ENCODE data around the gene GRIA3. TPM values are rescaled to one million over a fixed set of nuclear protein-coding genes. Genes with fewer than 3 reads are reported as not detected.

GRIA3 gene
- total RNA-seq, 1 experiment from 2014 or later, result 1.4 TPM

DNA sequence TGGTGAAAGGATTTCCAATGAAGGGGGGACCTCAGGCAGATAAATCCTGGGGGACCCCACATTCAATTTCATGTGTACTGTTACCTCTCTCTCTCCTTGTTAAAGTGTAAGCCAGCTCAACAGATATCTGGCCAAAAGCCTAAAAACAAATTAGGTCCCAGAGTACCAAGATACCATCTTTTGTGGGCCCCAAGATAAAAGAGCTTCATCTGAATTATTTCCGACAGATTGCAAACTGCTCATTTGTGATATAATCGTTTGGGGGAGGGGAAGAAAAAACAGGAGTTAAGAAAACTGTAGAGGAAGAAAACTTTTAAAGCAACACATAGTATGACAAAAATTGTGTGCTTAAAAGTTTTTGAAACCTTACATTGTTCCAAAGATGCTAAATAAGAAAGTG lies 33.6 kb downstream of the GRIA3 start:
- no peaks in the 10 kb centered on the region for H3K23me2 ChIP-seq (ENCODE audit: insufficient read length, low read depth, low read length, poor library complexity, severe bottlenecking)
- H3K18ac ChIP-seq (ENCODE audit: insufficient read length, low read depth, low read length), result no peak overlapping the region
- Mint-ChIP-seq H3K4me1 (peaks cover 13 to 20% of the 10 kb centered on the region in 2 experiments), H3K4me3 (no peak overlapping the region), H3K27ac (no peak overlapping the region), H3K9me3 (peaks cover 0 to 65% of the 10 kb centered on the region in 2 experiments; a peak in 3 of 5 replicates), H3K36me3 (ENCODE audit: insufficient read depth in 1 of 3, low read depth in 3 of 3) (peaks cover 0 to 4% (median 0%) of the 10 kb centered on the region in 3 experiments; a peak in 2 of 7 replicates), H3K27me3 (ENCODE audit: low read depth) (peaks cover 30% of the 10 kb centered on the region)
- no peak overlapping the region for H2BK20ac ChIP-seq (ENCODE audit: low read depth, low read length, poor library complexity, severe bottlenecking)
- H4K91ac ChIP-seq (ENCODE audit: insufficient read length, low read depth, low read length), result no peak overlapping the region
- no peak overlapping the region for H3T11ph ChIP-seq (ENCODE audit: low read length)
- H2AK5ac ChIP-seq (ENCODE audit: insufficient read length, low read length), result no peak overlapping the region
- H3K9me3 ChIP-seq (ENCODE audit: control insufficient read depth, low read depth, low read length), result peaks cover 49% of the 10 kb centered on the region
- H3K4ac ChIP-seq (ENCODE audit: low read depth, low read length), result no peak overlapping the region
- no peaks in the 10 kb centered on the region for H3K79me2 ChIP-seq (ENCODE audit: insufficient read depth, low read length)
- H2AFZ ChIP-seq (ENCODE audit: low read length), result no peak overlapping the region
- H3K4me2 ChIP-seq (ENCODE audit: insufficient read depth, insufficient read length, low read length), result no peak overlapping the region
- no peak overlapping the region for H4K8ac ChIP-seq (replicated peaks; ENCODE audit: insufficient read length, low read depth, low read length)
- H4K5ac ChIP-seq (ENCODE audit: insufficient read length, low read depth, low read length), result no peak overlapping the region
- H3K79me1 ChIP-seq (ENCODE audit: insufficient read depth, low read depth, low read length, poor library complexity, severe bottlenecking), result no peaks in the 10 kb centered on the region
- H3K4me1 ChIP-seq (ENCODE audit: insufficient read depth, low read length), result no peaks in the 10 kb centered on the region
- no peak overlapping the region for H2BK15ac ChIP-seq (ENCODE audit: low read depth, low read length)
- H4K20me1 ChIP-seq (ENCODE audit: control insufficient read depth, insufficient read depth, insufficient read length), result no peaks in the 10 kb centered on the region
- H3K56ac ChIP-seq (ENCODE audit: insufficient read length, low read depth, low read length), result no peak overlapping the region
- no peak for DNase-seq
- WGBS (ENCODE audit: extremely low coverage, insufficient read length, low lambda C conversion rate), result no CpG with 5 or more reads among the region's 2 CpGs
- no peaks in the 10 kb centered on the region for H3K27me3 ChIP-seq (ENCODE audit: insufficient read depth, low read length)
- no peak overlapping the region for H3K14ac ChIP-seq (ENCODE audit: insufficient read depth, low read length)
- TF ChIP-seq, protein P1, sequence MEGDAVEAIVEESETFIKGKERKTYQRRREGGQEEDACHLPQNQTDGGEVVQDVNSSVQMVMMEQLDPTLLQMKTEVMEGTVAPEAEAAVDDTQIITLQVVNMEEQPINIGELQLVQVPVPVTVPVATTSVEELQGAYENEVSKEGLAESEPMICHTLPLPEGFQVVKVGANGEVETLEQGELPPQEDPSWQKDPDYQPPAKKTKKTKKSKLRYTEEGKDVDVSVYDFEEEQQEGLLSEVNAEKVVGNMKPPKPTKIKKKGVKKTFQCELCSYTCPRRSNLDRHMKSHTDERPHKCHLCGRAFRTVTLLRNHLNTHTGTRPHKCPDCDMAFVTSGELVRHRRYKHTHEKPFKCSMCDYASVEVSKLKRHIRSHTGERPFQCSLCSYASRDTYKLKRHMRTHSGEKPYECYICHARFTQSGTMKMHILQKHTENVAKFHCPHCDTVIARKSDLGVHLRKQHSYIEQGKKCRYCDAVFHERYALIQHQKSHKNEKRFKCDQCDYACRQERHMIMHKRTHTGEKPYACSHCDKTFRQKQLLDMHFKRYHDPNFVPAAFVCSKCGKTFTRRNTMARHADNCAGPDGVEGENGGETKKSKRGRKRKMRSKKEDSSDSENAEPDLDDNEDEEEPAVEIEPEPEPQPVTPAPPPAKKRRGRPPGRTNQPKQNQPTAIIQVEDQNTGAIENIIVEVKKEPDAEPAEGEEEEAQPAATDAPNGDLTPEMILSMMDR (conservative IDR thresholded peaks at IDR 0.05), result no peak
- no peak overlapping the region for H3K23ac ChIP-seq (ENCODE audit: insufficient read length, low read depth, low read length)
- no peak overlapping the region for H3K9ac ChIP-seq (ENCODE audit: extremely low read depth, insufficient read length, low read length)
- H2BK5ac ChIP-seq (ENCODE audit: insufficient read length, low read length), result no peak overlapping the region
- no peak overlapping the region for H3K27ac ChIP-seq (ENCODE audit: insufficient read length, low read depth, low read length)
- H2BK12ac ChIP-seq (ENCODE audit: insufficient read length, low read depth, low read length), result no peak overlapping the region
- H2BK120ac ChIP-seq (ENCODE audit: low read depth, low read length, poor library complexity, severe bottlenecking), result no peak overlapping the region

All from H9 (cell line).